GM12864 (cell line): ENCODE results near the gene TMEM213.

Experiments used
- DNase-seq: peaks from one replicate; pipeline ENCODE4 v3.0.0-alpha.2; 2011; ENCODE audit warnings: low read depth
- H3K4me3 ChIP-seq: 2 replicates; pipeline ENCODE4 v1.5.1; 2011; ENCODE audit warnings: mild to moderate bottlenecking, low read depth, low read length, control low read depth
- TF ChIP-seq, protein P1 (sequence below): IDR thresholded peaks from 2 replicates; pipeline ENCODE4 v1.5.1; 2011; ENCODE audit warnings: low read depth, mild to moderate bottlenecking, moderate library complexity, low read length, control low read depth, inconsistent platforms; ENCODE audit errors: missing control alignments

The TMEM213 gene

DNA sequence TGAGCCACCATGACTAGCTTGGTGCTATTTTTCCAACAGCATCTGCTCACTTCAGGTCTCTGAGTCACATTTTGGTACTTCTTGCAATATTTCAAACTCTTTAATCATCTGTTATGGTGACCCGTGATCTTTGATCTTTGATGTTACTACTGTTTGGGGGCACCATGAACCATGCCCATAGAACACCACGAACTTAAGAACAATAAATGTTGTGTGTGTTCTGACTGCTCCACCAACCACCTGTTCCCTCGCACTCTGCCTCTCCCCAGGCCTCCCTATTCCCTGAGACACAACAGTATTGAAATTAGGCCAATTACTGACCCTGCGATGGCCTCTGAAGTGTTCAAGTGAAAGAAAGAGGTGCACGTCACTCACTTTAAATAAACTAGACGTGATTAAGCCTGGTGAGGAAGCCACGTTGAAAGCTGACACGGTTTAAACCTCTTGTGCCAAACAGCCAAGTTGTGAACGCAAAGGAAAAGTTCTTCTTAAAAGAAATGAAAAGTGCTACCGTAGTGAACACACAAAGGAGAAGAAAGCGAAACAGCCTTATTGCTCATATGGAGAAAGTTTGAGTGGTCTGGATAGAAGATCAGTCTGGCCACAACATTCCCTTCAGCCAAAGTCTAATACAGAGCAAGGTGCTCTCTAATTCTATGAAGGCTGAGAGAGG is 27.4 kb downstream of the TMEM213 start:
- TF ChIP-seq, protein P1, sequence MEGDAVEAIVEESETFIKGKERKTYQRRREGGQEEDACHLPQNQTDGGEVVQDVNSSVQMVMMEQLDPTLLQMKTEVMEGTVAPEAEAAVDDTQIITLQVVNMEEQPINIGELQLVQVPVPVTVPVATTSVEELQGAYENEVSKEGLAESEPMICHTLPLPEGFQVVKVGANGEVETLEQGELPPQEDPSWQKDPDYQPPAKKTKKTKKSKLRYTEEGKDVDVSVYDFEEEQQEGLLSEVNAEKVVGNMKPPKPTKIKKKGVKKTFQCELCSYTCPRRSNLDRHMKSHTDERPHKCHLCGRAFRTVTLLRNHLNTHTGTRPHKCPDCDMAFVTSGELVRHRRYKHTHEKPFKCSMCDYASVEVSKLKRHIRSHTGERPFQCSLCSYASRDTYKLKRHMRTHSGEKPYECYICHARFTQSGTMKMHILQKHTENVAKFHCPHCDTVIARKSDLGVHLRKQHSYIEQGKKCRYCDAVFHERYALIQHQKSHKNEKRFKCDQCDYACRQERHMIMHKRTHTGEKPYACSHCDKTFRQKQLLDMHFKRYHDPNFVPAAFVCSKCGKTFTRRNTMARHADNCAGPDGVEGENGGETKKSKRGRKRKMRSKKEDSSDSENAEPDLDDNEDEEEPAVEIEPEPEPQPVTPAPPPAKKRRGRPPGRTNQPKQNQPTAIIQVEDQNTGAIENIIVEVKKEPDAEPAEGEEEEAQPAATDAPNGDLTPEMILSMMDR = no peak
- no peak overlapping the region for H3K4me3 ChIP-seq
- no peak for DNase-seq

DNA sequence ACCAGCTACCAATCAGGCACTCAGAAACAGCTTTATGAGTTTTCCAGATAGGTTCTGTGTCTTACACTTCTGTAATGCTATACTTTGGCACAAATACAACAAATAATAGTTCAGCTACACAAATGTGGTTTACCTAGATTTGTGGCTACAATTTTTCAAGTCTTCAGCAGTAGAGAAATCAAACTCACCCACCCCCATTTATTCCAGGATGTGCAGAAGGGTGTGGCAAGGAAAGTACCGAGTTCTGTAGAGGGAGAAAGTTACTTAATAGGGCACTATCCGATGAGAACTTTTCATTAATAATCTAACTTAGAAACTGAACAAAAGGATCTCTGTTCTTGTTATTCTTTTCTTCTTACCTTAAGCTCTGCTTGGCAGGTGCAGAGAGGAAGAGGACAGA is 30.5 kb downstream of the TMEM213 start:
- no peak for DNase-seq
- H3K4me3 ChIP-seq = no peak overlapping the region
- TF ChIP-seq, protein P1 = no peak

DNA sequence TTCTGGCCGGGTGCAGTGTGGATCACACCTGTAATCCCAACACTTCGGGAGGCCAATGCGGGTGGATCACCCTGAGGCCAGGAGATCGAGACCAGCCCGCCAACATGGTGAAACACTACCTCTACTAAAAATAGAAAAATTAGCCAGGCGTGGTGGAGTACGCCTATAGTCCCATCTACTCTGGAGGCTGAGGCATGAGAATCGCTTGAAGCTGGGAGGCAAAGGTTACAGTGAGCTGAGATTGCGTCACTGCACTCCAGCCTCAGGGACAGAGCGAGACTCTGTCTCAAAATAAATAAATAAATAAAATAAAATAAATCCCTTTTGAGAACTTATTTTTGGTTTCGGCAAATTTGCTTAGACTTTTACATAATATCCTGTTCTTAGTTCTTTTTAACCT is 31.5 kb downstream of the TMEM213 start:
- TF ChIP-seq, protein P1 = no peak
- no peak for DNase-seq
- no peak overlapping the region for H3K4me3 ChIP-seq

DNA sequence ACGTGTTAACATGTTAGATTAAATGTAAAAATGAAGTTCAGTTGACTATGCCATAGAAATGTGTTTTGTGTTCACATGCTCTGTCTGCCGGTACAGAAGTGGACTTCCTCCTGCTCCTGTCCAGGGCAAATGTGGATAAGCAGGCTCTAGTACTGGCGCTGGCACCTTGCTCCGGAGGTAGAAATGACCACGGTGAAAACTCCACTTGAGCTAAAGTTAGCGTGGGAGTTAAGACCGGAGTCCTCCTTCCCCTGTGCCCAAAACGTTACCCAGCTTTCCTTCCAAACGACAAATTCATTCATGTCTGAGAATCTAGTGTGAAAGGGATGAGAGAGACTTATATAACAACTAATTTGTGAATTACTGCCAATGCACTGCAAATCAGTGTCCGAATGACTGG is 35.2 kb downstream of the TMEM213 start:
- H3K4me3 ChIP-seq = no peak overlapping the region
- TF ChIP-seq, protein P1 = no peak

DNA sequence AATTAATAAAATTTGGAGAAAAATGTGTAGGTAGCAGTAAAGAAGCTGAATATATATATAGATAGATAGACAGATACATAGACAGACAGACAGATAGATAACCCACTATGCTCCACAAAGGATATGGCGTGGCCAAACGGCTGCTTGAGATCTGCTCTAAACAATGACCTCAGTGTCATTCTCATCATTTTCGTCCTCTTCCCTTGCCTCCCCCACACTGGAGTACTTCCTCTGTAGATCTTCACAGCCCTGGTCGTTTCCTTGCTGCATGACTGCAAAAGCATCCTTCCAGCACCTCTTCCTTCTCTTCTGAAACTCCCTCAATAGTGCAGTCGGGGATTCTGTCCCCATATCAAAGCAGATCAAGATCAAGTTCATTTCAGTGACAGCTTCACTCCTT is 35.8 kb downstream of the TMEM213 start:
- no peak overlapping the region for H3K4me3 ChIP-seq
- no peak for DNase-seq
- TF ChIP-seq, protein P1 = no peak

More for the DNA sequence above, 35.2 kb downstream of the TMEM213 start:
- DNase-seq = no peak

DNA sequence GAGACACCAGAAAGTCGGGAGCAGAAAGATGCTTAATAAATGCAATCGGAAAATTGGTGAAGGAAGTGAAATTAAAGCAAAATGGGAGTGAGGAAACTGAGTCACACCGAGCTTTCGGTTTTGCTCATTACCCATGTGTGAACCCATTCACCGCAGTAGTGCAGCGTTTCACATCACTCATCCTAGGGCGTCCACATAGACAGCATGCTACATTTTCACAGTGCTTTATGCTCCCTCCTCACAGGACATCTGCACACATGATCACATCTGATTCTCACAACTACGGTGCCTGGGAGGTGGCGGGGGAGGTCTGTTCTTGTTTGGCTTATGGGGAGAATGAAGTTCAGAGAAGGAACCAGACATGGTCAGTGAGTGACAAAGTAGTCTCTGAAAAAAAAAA is 36.8 kb downstream of the TMEM213 start:
- no peak overlapping the region for H3K4me3 ChIP-seq
- TF ChIP-seq, protein P1 = no peak
- no peak for DNase-seq

DNA sequence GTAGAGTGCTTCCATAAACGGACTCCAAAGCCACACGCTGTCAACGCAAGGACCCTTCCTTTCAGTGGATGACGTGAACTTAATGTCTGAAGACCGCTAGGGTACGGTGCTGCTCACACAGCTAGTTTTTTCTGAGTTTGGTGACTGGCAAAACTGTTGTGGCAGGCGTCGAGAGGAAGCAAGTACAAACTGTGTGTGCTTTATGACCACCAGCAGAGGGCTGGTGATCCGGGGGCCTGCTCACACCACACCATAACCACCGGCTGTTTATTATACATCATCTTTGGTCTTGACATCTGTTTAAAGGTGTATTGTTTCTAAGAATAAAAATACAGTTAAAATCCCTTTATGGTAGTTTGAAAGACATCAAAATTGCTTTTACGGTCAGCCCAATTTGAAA is 37.3 kb downstream of the TMEM213 start:
- H3K4me3 ChIP-seq = no peak overlapping the region
- no peak for DNase-seq
- TF ChIP-seq, protein P1 = no peak
